Measurements from ENCODE around the gene ZFR2. TPM values are rescaled to one million over a fixed set of nuclear protein-coding genes. Genes with fewer than 3 reads are reported as not detected.
"Not testable (repeated sequence)": the region's sequence is repeated elsewhere in the genome, so short reads cannot be mapped to it uniquely, and the experiment has no call there.

ZFR2 gene
- not detected in 2 replicates for total RNA-seq
- polyA plus RNA-seq (2012) = not detected

DNA sequence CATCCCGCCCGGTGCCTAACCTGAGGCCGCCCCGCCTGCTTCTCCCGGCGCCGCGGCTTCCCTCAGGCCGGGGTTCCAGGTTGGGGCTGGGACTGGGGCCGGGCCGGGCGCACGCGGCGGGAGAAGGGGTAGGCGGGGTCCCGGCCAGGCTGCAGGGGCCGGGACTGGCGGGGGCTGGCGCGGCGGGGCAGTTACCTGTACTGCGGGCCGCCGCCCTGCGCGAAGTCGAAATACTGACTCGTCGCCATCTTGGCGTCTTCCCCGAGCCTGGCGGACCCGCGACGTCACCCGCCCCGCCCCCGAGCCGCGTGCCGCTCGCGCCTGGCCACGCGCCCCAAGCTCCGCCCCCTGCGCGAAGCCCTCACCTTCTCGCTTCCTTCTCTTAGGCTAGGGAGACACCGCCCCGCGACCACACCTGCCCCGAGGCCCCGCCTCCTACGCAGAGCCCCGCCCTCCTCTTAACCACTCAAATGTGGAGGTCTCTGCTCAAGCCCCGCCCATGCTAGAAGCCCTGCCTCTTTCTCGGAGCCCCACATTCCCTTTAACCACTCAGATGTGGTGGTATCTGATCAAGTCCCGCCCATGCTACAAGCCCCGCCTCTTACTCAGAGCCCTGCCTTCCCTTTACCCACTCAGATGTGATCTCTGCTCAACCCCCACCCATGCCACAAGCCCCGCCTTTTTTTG is at the start of gene ZFR2:
TSS of gene ZFR2 (minus strand) at position 269 of the 687 bp plus-strand sequence. CDS start at position 248, 21 bp downstream.
- no peak for DNase-seq (ENCODE audit: low read depth)

DNA sequence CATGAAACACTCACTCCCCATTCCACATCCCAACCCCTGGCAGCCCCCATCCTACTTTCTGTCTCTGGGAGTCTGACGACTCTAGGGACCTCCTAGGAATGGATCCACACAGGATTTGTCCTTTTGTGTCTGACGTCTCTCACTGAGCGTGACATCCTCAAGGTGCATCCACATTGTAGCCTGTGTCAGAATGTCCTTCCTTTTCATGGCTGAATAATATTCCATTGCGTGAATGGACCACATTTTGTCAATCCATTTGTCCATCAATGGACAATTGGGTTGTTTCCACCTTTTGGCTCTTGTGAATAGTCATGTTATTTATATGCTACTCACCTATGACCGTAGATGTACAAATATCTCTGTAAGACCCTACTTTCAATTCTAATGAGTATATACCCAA is 47.2 kb upstream of the ZFR2 start:
- no peak for DNase-seq (ENCODE audit: low read depth)

DNA sequence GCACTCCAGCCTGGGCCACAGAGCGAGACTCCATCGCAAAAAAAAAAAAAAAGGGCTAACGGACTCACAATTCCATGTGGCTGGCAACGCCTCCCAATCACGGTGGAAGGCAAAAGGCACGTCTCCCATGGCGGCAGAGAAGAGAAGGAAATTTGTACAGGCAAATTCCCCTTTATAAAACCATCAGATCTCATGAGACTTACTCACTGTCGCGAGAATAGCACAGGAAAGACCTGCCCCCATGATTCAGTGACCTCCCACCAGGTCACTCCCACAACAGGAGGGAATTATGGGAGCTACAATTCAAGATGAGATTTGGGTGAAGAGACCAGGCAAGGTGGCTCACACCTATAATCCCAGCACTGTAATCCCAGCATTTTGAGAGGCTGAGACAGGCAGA is 45.4 kb upstream of the ZFR2 start:
- DNase-seq (ENCODE audit: low read depth) = no peak

DNA sequence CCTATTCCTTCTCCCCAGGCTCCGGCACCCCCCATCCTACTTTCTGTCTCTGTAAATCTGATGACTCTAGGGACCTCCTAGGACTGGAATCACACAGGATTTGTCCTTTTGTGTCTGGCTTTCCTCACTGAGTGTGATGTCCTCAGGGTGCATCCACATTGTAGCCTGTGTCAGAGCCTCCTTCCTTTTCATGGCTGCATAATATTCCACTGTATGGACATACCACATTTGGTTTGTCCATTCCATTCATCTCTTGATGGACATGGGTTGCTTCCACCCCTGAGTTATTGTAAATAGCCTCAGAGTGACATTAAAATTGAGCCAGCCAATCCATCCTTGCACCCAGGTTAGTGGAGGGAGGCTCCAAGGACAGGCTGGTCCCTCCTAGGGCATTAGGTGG is 41.3 kb upstream of the ZFR2 start:
- no peak for DNase-seq (ENCODE audit: low read depth)

DNA sequence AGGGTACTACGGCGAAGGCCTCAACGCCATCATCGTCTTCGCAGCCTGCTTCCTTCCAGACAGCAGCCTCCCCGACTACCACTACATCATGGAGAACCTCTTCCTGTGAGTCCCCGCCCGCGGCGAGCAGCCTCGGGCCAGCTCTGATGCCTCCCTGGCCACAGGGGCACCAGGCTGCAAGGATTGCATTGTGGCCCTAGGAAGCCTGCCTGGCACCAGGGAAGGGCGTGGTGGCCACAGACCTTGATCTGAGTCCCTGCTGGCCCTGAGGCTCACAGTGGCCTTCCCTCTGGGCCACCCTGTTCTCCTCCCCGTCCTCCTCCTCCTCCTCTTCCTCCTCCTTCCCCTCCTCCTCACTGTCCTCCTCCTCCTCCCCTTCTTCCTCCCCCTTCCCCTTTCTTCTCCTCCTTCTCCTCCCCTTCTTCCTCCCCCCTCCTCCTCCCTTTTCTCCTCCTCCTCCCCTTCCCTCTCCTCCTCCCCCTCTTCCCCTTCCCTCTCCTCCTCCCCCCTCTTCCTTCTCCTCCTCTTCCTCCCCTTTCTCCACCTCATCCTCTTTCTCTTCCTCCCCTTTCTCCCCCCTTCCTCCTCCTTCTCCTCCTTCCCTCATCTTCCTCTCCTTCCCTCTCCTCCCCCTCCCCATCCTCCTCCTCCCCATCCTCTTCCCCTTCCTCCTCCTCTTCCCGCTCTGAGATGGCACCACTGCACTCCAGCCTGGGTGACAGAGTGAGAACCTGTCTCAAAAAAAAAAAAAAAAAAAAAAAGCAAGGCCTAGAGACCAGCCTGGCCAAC is 39.6 kb upstream of the ZFR2 start:
- no peak for DNase-seq (ENCODE audit: low read depth)

DNA sequence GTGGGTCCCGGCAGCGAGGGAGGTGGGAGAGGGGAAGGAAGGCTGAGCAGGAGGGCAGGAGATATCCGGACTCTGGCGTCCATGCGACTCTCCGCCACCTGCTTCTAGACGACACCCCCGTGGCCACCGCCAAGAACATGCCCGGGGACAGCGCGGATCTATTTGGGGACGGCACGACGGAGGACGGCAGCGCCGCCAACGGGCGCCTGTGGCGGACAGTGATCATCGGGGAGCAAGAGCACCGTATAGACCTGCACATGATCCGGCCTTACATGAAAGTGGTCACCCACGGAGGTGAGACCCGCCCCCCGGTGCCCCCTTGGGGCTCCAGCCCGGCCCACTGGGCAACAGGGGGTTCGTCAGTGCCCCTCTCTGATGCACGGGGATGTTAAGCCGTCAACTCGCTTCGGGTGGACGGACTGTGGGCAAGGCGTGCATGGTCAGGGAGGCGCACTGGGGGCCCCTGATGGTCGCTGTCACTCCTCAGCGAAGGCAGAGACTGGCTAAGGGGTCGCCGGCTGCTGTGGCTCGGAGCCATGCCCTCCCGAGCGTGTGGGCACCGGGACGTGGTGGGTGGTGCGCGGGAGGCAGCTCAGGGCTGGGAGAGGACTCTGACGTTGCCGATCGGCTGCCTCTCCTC is 38.9 kb upstream of the ZFR2 start:
- DNase-seq (ENCODE audit: low read depth) = no peak

DNA sequence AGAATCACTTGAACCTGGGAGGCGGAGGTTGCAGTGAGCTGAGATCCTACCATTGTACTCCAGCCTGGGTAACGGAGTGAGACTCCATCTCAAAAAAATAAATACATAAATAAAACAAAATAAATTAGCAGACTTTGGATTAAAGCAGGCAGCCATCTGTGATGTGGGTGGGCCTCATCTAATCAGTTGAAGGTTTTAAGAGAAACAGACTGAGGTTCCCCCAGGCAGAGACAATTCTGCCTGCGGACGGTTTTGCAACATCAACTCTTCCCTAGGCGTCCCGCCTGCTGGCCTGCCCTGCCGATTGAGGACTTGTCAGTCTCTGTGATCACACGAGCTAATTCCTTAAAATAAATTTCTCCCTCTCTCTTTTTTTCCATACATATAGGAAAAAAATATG is 35.4 kb upstream of the ZFR2 start:
- DNase-seq (ENCODE audit: low read depth) = no peak

DNA sequence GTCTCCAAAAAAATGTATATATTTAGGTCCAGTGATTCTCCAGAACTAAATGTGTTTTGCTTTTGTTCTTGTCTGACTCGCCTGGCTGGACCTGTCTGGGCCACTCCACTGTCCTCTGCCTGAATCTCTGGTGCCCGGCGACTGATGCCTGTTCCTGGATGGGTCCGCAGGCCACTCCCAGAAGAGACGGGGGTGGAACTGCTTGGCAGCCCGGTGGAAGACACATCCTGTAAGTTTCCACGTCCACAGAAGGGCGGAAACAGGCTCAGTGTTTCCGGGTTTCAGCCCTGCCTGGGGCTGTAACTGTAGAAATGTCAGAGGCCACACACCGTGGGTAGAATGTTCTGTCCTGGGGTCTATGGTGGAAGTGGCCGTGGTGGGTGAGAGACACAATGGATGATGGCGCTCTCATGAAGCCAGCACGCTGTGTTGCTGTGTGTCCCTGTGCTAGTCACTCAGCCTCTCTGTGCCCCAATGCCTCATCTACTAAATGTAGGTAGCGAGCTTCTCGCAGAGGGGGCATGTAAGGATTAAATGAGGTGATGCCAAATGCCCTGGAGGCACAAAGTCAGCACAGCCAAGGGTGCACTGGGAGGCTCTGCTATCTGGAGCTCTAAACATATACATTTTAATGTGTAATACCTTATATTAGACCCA is 33.6 kb upstream of the ZFR2 start:
- no peak for DNase-seq (ENCODE audit: low read depth)

DNA sequence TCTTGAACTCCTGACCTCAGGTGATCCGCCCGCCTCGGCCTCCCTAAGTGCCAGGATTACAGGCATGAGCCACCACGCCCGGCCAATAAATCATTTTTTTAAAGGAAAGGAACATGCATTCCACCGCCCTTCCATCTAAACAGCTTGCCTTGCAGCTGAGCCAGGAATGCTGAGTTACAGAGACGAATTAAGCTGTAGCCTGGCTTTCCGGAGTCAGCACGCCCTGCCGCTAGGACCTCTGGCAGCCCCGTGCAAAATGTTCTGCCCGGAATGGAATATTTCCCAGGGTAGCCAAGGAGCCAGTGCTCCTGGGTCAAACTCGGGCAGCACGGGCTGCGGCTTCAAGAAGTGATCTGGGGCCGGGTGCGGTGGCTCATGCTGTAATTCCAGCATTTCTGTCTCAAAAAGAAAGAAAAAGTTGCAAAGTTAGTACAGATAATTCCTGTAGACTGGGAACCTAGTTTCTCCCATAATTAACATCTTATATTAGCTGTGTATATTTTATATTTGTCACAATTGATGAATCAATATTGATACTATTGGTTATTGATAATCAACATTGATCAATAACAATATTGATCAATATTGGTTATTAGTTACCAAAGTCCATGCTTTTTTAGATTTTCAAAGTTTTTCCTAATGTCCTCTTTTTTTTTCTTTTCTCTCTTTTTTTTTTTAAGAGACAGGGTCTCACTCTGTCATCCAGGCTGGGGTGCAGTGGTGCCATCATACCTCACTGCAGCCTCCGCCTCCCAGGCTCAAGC is 30.9 kb upstream of the ZFR2 start:
- peak; percentile 28 for DNase-seq (ENCODE audit: low read depth)

DNA sequence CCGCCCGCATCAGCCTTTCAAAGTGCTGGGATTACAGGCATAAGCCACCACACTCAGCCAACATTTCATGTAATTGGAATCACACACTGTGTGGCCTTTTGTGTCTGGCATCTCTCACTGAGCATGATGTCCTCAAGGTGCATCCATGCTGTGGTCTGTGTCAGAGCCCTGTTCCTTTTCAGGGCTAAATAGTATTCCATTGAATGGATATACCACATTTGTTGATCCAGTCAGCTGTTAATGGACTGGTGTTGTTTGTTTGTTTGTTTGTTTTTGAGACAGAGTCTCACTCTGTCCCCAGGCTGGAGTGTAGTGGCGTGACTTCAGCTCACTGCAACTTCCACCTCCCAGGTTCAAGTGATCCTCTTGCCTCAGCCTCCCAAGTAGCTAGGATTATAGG is 29.6 kb upstream of the ZFR2 start:
- no peak for DNase-seq (ENCODE audit: low read depth)

DNA sequence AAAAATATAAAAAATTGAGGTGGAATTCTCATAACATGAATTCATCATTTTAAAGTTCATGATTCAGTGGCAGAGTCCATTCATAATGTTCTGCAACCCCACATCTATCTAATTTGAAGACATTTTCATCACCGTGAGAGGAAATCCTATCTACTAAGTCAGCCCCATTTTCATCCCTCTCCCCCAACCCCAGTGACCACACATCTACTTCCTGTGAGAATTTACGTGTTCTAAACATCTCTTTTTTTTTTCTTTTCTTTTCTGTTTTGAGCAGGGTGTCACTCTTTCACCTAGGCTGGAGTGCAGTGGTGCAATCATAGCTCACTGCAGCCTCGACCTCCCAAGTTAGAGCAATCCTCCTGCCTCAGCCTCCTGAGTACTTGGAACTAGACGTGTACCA is 29.1 kb upstream of the ZFR2 start:
- DNase-seq (ENCODE audit: low read depth) = no peak

DNA sequence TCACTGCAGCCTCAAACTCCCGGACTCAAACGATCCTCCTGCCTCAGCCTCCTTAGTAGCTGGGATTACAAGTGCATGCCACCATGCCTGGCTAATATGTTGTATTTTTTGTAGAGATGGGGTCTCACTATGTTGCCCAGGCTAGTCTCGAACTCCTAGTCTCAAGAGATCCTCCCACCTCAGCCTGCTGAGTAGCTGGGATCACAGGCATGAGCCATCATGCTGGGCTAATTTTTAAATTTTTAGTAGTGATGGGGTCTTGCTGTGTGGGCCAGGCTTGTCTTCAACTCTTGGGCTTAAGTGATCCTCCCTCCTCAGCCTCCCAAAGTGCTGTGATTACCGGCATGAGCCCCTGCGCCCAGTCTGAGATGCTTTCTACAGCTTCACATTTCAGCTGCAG is 26.9 kb upstream of the ZFR2 start:
- DNase-seq (ENCODE audit: low read depth) = no peak

DNA sequence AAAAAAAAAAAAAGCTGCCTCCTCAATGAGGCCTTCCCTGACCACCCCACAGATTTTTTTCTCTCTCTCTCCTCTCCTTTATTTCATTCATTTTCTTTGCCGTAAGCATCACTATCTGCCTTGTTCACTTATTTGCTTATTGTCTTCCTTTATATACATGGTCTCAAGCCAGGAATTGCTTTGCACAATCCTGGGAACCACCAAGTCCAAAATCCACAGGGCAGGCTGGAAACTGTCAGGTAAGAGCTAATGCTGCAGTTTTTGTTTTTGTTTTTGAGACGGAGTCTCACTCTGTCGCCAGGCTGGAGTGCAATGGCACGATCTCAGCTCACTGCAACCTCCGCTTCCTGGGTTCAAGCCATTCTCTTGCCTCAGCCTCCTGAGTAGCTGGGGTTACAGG is 26.1 kb upstream of the ZFR2 start:
- DNase-seq (ENCODE audit: low read depth) = not testable (repeated sequence)

DNA sequence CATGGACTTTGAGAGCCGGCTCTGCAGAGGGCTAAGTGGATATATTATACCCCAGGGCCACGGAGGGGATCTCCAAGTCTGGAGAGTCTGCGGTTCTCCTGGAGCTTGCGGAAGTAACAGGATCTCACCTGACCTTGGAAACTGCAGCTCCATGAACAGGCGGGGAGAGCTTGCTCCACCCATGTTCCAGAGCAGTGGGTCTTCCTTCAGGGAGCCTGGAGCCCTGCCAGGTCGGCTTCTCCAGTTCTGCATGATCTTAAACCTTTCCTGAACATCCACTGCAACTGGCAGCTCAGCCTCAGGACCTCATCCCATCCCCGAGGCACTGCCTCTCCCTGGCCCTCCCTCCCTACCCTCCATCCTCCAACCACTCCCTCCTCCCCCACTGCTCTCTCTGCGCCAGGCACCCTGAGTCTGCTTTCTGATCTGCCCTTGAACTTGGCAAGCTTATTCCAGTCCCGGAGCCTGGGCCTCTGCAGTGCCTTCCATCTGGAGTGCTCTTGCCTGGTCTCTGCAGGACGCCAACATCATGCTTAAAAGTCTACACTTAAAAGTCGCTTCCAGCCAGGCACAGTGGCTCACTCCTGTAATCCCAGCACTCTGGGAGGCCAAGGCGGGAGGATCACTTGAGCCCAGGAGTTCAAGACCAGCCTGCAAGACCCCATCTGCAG is 24.8 kb upstream of the ZFR2 start:
- DNase-seq (ENCODE audit: low read depth) = no peak

DNA sequence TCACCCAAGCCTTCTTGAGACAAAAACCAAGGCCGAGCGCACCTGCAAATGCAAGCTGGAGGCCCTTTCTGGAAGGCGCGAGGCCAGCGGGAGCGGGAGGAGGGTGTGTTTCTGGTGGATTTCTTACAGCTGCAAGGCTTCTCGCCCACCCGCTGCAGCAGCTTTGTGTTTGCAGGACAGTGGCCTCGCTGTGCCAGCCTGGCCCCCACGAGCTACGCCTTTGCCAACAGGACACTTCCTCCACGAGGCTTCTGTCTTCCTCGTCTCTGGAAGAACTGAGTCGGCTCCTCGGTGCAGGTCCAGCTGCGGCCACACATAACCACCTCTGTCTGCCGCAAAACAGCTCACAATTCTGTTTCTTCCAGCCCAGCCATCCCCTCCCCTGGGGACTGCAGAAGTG is 21.8 kb upstream of the ZFR2 start:
- no peak for DNase-seq (ENCODE audit: low read depth)

DNA sequence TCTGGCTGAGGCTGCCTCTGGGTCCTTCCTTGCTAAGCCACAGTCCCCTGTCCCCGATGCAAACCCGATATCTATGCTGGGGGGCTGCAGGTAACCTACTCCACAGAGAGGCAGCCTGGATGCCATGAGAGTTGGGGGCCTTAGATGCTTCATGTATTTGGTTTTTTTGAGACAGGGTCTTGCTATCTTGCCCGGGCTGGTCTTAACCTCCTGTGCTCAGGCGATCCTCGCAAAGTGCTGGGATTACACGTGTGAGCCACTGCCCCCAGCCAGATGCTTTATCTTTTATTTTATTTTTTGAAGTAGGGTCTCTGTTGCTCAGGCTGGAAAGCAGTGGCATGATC is 13.2 kb upstream of the ZFR2 start:
- no peak for DNase-seq (ENCODE audit: low read depth)

DNA sequence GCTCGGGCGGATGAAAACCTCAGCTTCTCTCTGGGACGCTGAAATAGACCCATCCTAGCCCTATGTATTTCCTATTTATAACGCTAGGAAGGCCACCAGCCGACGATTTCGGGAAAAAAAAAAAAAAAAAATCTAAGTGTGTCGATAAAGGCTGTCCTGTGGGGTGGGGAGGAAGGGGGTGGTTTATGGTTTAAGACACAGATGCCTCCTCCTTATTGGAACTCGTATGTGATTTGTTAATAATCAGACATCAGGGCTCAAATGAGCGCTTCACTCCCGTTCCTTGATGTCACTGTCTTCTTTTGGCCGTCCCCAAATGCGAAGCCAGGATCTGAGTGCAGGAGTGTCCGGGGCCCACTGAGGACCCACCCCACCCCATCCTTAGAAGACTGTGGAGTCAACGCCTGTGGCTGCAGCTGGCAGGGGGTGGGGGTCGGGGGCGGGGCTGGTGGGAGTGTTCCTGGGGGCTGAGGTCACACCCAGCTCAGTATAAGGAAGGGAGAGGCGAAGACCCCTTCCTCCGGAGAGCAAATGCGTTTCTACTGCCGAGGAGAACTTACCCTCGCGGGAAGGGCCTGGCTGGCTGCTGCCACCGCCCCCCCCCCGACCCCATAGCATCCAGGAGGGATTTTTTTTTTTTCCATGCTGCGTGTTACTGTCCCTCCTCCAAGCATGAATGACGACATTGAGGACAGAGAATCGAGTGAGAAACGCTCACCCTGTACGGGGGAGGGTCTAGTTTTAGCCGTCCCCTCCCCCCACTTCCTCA is 12.6 kb upstream of the ZFR2 start:
- no peak for DNase-seq (ENCODE audit: low read depth)

DNA sequence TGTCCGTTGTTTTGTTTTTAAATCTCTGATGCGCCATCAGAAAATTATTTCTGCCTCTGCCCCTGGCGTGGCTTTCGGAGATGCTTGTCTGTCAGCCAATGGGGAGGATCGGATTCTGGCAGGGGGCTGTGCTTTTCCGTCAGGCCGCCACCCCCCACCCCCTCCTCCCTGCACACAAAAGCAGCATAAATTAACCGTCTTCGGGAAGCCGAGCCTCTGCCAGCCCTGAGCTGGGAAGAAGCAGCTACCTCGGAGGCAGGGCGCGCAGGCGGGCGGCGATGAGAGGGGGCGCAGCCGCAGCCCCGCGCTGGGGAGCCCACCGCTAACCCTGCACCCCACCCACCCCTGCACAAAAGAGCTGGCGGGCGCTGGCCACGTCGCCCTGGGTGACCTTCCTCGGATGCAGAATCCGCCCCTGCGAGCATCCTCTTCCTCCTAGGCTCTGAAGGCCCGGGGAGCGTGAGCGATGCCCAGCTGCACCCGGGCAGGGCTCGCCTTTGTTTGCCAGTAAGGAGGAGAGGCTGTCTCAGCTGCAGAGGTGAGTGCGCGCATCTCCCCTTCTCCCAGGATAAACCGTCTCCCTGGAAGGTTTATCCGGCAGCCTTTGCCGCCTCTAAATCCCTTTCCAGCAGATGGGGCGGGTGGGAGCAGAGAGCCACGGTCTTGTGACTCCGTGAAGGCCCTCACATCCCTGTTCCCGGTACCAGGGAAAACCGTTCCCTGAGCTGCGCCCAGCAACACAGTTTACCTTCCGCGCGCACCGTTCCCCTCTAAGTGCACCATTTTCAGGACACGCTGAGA is 11.8 kb upstream of the ZFR2 start, which contains the start of gene ATCAY:
TSS of gene ATCAY (plus strand) at position 215 of the 801 bp plus-strand sequence. CDS start 5,083 bp downstream, outside the sequence.
- DNase-seq (ENCODE audit: low read depth) = no peak

DNA sequence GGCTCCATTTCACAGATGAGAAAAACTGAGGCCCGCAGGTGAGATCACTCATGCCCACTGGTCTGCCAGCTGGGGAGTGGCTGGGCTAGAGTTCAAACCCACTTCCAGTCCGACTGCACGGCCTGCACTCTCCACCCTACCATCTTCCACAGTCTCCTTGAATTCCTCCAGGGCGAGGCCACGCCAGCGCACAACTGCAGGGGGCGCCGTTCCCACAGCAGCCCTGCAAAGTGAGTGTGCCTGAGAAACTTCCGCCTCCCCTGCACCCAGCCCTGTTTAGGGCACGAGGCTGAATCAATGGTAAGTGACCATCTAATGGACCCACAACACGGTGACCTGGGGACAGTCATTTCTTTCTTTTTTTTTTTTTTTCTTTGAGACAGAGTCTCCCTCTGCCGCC is 10.8 kb upstream of the ZFR2 start:
- DNase-seq (ENCODE audit: low read depth) = no peak

All from myocyte (in vitro differentiated cells).